ENCODE measurements around the gene ROM1. TPM values are rescaled to one million over a fixed set of nuclear protein-coding genes. Genes with fewer than 3 reads are reported as not detected.

Gene ROM1
- total RNA-seq, 2 donors from 2014 or later = 0.71 to 1.3 TPM

- TF ChIP-seq CTCF (conservative IDR thresholded peaks at IDR 0.05) = no peak
- H3K36me3 ChIP-seq (ENCODE audit: control insufficient read depth, insufficient read depth, low read length) = peaks cover 54% of the 10 kb centered on the region
- Mint-ChIP-seq H3K9me3 (no peaks in the 10 kb centered on the region), H3K4me1 (peaks cover 32% of the 10 kb centered on the region), H3K36me3 (ENCODE audit: low read depth) (peaks cover 63% of the 10 kb centered on the region), H3K27me3 (ENCODE audit: insufficient read depth) (no peaks in the 10 kb centered on the region), H3K4me3 (peak overlapping the region; percentile 99), H3K27ac (peak overlapping the region; percentile 96)
- H3K4me3 ChIP-seq (ENCODE audit: low read length) = peak overlapping the region; percentile 86
- DNase-seq = peak; percentile 54
- peaks cover 8% of the 10 kb centered on the region for H3K4me1 ChIP-seq (ENCODE audit: control insufficient read depth, insufficient read depth, low read length)
- H3K9me3 ChIP-seq (ENCODE audit: control insufficient read depth, low read length) = no peaks in the 10 kb centered on the region
- peak overlapping the region; percentile 62 for H3K27ac ChIP-seq (ENCODE audit: low read depth, low read length)
- no peaks in the 10 kb centered on the region for H3K27me3 ChIP-seq (ENCODE audit: control insufficient read depth, insufficient read depth, low read length, poor library complexity, severe bottlenecking)
- peak overlapping the region; percentile 77 for H3K9ac ChIP-seq (ENCODE audit: extremely low read depth, low read length, poor library complexity, severe bottlenecking)
- WGBS, 2 experiments (ENCODE audit: insufficient coverage in 1 of 2, insufficient read length in 1 of 2) = 13 to 23% methylated on average over 19 to 33 of the region's 33 CpGs
These were observed 38.5 kb upstream of the ROM1 start for GRCh38 chr11:62574363-62575071.

GRCh38 chr11:62575156-62575555, 37.9 kb upstream of the ROM1 start:
- H3K36me3 Mint-ChIP-seq (ENCODE audit: low read depth) = peaks cover 57% of the 10 kb centered on the region
- peak overlapping the region; percentile 77 for H3K27ac Mint-ChIP-seq
- H3K4me1 Mint-ChIP-seq = peaks cover 31% of the 10 kb centered on the region
- no peaks in the 10 kb centered on the region for H3K27me3 Mint-ChIP-seq (ENCODE audit: insufficient read depth)
- H3K9me3 Mint-ChIP-seq = no peaks in the 10 kb centered on the region
- H3K27me3 ChIP-seq (ENCODE audit: control insufficient read depth, insufficient read depth, low read length, poor library complexity, severe bottlenecking) = no peaks in the 10 kb centered on the region
- peaks cover 8% of the 10 kb centered on the region for H3K4me1 ChIP-seq (ENCODE audit: control insufficient read depth, insufficient read depth, low read length)
- 86 to 88% methylated on average over 16 to 17 of the region's 17 CpGs for WGBS, 2 experiments (ENCODE audit: insufficient coverage in 1 of 2, insufficient read length in 1 of 2)
- no peak overlapping the region for H3K27ac ChIP-seq (ENCODE audit: low read depth, low read length)
- H3K36me3 ChIP-seq (ENCODE audit: control insufficient read depth, insufficient read depth, low read length) = peaks cover 50% of the 10 kb centered on the region
- H3K9me3 ChIP-seq (ENCODE audit: control insufficient read depth, low read length) = no peaks in the 10 kb centered on the region
- no peak for TF ChIP-seq CTCF (conservative IDR thresholded peaks at IDR 0.05)
- no peak for DNase-seq
- peak overlapping the region; percentile 77 for H3K9ac ChIP-seq (ENCODE audit: extremely low read depth, low read length, poor library complexity, severe bottlenecking)
- peak overlapping the region; percentile 86 for H3K4me3 ChIP-seq (ENCODE audit: low read length)
- H3K4me3 Mint-ChIP-seq = peak overlapping the region; percentile 99

GRCh38 chr11:62575837-62576236, 37.2 kb upstream of the ROM1 start:
- Histone ChIP-seq H3K27ac (ENCODE audit: low read depth, low read length) (no peak overlapping the region), H3K27me3 (ENCODE audit: control insufficient read depth, insufficient read depth, low read length, poor library complexity, severe bottlenecking) (no peaks in the 10 kb centered on the region), H3K4me1 (ENCODE audit: control insufficient read depth, insufficient read depth, low read length) (peaks cover 8% of the 10 kb centered on the region), H3K9me3 (ENCODE audit: control insufficient read depth, low read length) (no peaks in the 10 kb centered on the region), H3K9ac (ENCODE audit: extremely low read depth, low read length, poor library complexity, severe bottlenecking) (no peak overlapping the region), H3K4me3 (ENCODE audit: low read length) (no peak overlapping the region), H3K36me3 (ENCODE audit: control insufficient read depth, insufficient read depth, low read length) (peaks cover 45% of the 10 kb centered on the region)
- Mint-ChIP-seq H3K36me3 (ENCODE audit: low read depth) (peaks cover 51% of the 10 kb centered on the region), H3K27me3 (ENCODE audit: insufficient read depth) (no peaks in the 10 kb centered on the region), H3K4me3 (peak overlapping the region; percentile 99), H3K4me1 (peaks cover 28% of the 10 kb centered on the region), H3K27ac (peak overlapping the region; percentile 26), H3K9me3 (no peaks in the 10 kb centered on the region)
- TF ChIP-seq CTCF (conservative IDR thresholded peaks at IDR 0.05) = no peak
- 94 to 98% methylated on average over 6 to 14 of the region's 14 CpGs for WGBS, 2 experiments (ENCODE audit: insufficient coverage in 1 of 2, insufficient read length in 1 of 2)
- DNase-seq = no peak
